GM19043 (cell line): ENCODE results near the gene RNF151.
A peak's percentile ranks its signal among the peaks of the same experiment; 100 is the strongest.
"Not testable (repeated sequence)": the region's sequence is repeated elsewhere in the genome, so short reads cannot be mapped to it uniquely, and the experiment has no call there.

ENCODE experiments used
- ATAC-seq: cut with Tn5 transposase; IDR thresholded peaks from one replicate; pipeline ENCODE4 v1.9.1; 2021; ENCODE audit warnings: low read depth; ENCODE audit not compliant: unreplicated experiment

Gene RNF151

GRCh38 chr16:2004795-2005517 lies 38.3 kb downstream of the RNF151 start:
- no peak for ATAC-seq

- no peak for ATAC-seq
Measured at GRCh38 chr16:2005646-2006045, 39.0 kb downstream of the RNF151 start.

GRCh38 chr16:2006317-2006716 lies 39.7 kb downstream of the RNF151 start:
- ATAC-seq = no peak

GRCh38 chr16:2007081-2007836 lies 40.6 kb downstream of the RNF151 start:
- ATAC-seq = no peak

GRCh38 chr16:2008009-2008526 lies 41.4 kb downstream of the RNF151 start:
- no peak for ATAC-seq

- no peak for ATAC-seq
Measured at GRCh38 chr16:2008631-2009163, 42.0 kb downstream of the RNF151 start.

- ATAC-seq = peak; percentile 24
Measured at GRCh38 chr16:2009164-2009711, 42.6 kb downstream of the RNF151 start.

GRCh38 chr16:2009791-2010510 lies 43.3 kb downstream of the RNF151 start, which contains the start of gene ZNF598:
ZNF598 (minus strand) TSS chr16:2009821.
- ATAC-seq = peak; percentile 90

GRCh38 chr16:2011726-2012125 lies 45.1 kb downstream of the RNF151 start:
- ATAC-seq = not testable (repeated sequence)

- ATAC-seq = no peak
Measured at GRCh38 chr16:2013527-2013926, 46.9 kb downstream of the RNF151 start.

GRCh38 chr16:2015117-2015946 lies 48.7 kb downstream of the RNF151 start:
- ATAC-seq = no peak

GRCh38 chr16:2015947-2016208 lies 49.2 kb downstream of the RNF151 start:
- no peak for ATAC-seq

- ATAC-seq = no peak
Measured at GRCh38 chr16:2016407-2016922, 49.8 kb downstream of the RNF151 start.
